GM21737 (cell line): ENCODE data around the gene EXO1.

Experiments
- ATAC-seq: cut with Tn5 transposase; IDR thresholded peaks from one replicate; pipeline ENCODE4 v1.9.1; 2021; ENCODE audit warnings: mild to moderate bottlenecking, moderate library complexity; ENCODE audit not compliant: unreplicated experiment

The EXO1 gene

DNA sequence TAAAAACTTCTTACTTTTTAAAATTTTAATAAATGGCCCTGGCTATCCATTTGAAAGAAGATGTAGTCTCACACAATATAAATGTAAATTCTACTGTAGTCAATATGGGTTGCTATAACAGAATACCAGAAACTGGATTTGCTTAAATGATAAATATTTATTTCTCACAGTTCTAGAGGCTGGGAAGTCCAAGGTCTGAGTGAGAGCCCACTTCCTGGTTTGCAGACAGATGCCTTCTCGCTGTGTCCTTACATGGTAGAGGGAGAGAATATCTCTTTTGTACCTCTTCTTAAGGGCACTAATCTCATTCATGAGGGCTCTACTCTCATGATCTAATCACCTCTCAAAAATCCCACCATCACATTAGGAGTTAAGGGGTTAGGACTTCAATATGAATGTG lies 35.2 kb downstream of the EXO1 start:
- ATAC-seq = no peak

DNA sequence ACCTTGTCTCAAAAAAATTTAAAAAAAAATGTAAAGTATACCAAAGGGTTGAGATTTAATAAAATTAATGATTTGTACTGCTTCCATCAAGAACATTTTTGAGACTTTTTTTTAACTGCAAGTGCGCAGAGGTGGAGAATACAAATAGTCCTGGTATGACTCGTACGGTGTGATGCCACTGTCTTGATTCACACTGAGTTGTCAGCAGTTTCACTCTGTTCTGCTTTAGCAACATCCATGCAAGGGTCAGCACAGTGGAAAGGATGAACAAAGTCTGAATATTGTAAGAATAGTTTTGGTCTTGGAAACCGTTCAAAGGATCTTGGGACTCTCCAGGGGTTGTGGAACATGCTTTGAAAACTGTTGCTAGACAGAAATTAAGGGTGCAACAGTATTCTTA lies 40.2 kb downstream of the EXO1 start:
- ATAC-seq = no peak

DNA sequence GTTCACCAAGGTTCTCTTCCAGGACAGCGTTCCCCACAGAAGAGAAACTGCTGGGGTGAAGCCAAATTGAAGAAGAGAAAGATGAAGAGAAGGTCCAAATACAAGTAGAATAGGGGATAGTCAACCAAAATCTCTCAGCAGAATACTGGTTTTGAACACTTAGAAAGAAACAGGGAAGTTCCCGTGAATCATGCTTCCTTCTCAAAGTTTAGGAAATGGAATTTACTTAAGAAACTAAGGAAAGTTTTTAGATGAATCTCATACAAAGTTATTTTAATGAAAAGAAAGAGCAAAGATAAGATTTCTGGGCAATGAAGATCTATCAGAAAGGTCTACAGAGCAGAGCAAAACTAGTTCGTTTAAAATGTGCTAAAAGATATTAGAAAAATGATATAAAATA lies 43.3 kb downstream of the EXO1 start:
- no peak for ATAC-seq

DNA sequence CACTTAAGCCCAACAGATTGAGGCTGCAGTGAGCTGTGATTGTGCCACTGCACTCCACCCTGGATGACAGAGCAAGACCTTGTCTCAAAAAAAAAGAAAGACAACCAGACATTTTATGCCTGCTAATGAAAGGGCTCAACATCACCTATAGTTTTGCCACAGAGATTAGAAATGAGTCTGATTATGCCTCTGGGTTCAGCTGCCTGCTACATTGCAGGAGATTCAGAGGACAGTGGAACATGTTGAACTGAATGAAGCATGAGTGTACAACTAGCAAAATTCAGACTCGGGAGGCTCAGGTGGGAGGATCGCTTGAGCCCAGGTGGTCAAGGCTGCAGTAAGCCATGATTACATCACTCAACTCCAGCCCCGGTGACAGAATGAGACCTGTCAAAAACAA lies 46.0 kb downstream of the EXO1 start:
- ATAC-seq = no peak

DNA sequence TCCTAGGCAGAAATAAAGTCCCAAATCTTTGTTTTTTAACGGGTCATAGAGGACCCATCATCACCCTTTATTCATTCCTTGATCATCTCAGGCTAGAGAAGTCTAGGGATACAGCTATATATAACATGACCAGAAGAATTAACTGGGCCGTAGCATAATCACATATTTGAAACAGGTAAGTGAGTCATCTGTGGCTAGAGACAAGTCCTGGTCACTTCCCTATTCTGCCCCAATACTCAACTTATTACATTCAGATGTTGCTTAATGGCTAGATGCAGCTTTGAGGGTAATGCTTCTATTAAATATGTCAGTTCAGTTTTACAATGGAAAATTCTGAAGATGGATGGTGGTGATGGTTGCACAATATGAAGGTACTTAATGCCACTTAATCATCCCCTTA lies 47.0 kb downstream of the EXO1 start:
- no peak for ATAC-seq

DNA sequence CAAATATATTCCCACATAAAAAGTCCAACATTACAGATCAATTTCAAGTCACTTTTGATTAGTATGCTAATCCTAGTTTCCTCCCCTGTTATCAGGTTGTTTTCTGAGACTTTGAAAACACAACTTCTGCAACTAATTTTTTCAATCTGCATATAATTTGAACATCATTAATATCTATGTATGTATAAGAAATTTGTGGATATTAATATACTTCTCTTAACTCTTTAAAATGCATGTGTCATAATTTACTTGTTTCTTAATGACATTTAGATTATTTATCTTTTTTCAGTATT lies 48.6 kb downstream of the EXO1 start:
- ATAC-seq = no peak

DNA sequence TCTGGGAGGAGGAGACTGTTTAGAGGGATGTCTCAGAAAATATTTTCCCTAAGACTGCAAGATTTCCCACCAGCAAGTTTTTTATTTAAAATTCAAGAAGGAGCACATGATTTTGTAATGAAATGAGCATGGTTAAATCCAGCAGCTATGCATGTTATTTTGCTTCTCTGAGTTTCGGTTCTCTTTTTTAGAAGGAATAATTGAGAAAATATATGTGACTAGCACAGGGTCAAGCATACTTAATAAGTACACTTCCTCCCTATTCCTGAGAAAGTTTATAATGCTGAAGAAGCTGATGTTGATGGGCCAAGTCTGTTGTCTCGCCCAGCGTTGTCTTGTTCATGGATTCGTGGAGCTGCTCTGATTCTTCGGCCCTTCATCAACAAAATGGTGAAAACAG lies 51.2 kb downstream of the EXO1 start:
- ATAC-seq = no peak

DNA sequence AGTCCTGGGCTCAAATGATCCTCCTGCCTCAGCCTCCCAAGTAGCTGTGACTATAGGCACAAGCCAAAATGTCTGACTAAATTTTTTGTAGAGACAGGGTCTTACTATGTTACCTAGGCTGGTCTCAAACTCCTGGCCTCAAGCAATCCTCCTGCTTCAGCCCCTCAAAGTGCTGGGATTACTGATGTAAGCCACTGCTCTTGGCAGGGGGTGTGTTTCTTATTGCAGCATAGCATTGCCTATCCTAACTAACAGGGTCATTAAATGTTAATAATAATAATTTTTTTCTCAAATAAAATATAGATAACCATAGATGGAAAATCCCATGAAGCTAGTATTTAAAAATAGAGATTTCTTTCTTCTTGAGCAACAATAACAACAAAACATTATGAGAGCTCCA lies 52.4 kb downstream of the EXO1 start:
- no peak for ATAC-seq

DNA sequence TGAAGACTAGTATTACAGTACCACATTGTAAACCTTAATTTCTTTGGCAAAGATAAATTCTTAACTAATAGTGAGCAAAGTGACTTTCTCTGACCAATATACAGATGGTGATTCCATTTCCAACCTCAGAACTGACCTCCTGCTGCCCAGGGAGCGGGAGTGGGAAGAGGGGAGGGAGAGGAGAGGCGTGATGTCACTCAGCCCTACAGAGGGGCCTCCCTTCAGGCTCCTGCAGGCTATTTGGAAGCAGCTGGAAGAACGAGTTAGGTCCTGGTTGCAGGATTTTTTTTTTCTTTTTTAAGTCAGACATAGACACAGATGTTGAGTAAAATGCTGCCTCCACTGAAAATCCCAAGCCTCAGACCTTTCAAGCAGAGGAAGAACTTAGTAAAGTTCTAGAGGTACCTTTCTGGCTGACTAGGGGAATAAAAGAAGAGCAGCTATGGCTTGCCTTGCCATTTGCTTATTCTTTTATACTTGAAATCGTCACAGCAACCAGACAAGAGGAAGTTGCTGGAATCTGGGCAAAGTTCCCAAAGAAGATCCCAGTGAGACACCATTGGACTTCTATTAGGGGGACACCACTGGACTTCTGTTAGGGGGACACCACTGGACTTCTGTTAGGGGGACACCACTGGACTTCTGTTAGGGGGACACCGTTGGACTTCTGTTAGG lies 54.5 kb downstream of the EXO1 start:
- no peak for ATAC-seq

DNA sequence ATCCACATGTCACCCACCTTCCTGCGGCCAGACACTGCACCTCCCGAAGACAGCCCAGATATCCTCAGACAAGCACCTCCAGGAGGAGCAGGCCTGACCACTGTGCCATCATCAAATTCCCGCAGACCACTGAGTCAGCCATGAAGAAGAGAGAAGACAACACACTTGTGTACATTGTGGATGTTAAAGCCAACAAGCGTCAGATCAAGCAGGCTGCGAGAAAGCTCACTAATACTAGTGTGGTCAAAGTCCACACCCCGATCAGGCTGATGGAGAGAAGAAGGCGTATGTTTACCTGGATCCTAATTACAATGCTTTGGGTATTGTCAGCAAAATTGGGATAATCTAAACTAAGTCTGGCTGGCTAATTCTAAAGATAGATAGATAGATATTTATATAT lies 68.2 kb downstream of the EXO1 start:
- no peak for ATAC-seq

DNA sequence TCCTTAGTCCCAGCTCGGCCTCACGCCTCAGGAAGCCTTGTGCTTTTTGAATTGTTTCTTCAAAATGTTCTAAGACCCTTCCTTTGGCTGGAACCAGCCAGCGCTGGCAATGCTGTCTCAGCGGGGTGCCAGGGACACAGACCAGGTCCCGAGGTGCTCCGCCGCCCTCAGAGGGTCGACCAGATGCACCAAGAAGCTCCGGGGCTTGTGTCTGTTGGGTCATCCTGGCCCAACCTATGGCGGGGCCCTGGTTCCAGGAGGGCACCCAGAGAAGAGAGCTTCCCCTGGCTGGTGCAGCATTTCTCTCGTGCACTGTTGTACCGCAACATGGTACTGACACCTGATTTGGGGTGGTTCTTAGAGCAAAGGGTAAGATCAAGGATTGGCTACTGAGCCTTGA lies 69.5 kb downstream of the EXO1 start:
- no peak for ATAC-seq

DNA sequence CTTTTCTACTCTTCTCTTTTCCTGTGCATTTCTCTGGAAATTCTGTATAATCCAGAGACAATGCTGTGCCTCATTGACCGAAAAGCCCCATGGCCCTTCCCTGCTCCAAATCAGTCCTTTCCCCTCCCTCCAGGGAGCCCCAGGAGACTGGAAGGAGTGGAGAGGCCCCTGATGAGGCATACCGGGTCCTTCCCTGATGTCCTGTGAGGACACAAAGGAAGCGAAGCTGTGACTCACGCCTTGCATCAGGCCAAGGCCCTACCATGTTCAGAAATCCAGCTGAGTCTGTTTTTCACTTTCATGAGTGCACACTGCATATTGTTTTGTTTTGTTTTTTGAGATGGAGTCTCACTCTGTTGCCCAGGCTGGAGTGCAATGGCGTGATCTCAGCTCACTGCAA lies 70.9 kb downstream of the EXO1 start:
- no peak for ATAC-seq

DNA sequence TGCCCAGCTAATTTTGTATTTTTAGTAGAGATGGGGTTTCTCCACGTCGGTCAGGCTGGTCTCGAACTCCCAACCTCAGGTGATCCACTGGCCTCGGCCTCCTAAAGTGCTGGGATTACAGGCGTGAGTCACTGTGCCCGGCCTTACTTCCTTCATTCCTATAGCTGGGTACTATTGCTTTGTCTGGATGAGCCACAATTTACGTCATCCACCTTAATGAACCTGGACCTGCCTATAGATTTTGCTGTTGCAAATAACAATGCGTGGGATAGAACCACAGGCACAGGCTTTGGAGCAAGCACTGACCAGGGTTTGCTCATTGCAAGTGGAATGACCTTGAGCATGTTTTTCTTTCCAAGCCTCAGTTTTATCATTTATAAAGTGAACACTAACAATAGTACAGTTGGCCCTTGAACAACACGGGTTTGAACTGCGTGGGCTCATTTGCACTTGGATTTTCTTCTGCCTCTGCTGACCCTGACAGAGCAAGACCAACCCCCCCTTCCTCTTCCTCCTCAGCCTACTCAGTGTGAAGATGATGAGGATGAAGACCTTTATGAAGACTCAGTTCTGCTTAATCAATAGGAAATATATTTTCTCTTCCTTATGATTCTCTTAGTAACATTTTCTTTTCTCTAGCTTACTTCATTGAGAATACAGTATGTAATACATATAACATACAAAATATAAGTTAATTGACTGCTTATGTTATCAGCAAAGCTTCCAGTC lies 76.2 kb downstream of the EXO1 start:
- ATAC-seq = no peak

DNA sequence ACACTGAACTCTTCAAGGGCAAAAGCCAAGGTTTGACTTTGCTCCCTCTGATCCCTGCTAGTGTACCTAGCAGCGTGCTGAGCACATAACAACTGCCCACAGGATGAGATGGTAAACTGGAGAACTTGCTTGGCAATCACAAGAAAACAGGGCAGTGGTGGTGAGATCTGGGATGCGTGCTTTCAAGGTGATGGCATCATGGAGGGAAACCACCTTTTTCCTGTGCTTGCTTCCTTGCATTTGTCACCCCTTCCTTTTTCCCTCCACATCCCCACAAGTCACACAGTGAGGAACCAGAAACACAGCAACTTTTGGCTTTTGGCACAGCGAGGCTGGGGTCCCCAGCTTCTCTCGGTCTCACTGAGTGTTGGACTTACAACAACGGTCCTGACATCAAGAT lies 78.1 kb downstream of the EXO1 start:
- no peak for ATAC-seq

DNA sequence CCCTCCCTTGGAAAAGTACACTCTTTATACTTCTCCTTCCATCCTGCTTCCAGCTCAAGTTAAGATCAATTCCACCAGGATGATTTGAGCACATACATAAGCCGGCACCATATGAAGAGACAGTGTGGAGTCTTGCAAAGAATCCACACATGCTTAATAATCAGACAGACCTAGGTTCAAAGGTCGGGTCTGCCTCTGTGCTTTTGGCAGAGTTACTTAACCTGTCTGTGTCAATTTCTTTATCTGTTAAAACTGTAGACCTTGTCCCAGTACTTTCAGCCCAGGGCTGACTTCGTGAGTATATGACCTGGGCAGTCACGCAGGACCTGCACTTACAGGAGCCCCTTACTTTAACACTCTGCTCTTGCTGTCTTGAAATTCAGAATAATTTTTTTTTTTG lies 79.3 kb downstream of the EXO1 start:
- ATAC-seq = no peak

DNA sequence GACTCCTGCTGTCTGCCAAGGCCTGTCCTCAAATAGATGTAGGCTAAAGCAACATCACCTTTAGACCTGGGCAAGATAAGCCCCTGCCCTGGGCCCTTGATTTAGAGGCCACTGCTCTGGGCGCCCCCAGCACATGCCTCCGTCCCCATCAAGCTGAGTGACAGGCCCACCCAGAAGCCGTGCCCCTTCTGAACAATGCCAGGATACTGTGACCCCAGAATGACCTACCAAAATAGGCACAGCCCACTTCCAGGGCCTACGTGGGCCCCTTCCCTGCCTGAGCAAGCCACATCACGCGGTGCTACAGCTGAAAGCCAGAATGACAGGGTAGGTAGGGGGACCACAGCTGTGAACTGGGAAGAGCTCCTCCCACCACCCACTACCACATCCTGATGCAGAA lies 84.8 kb downstream of the EXO1 start:
- no peak for ATAC-seq

DNA sequence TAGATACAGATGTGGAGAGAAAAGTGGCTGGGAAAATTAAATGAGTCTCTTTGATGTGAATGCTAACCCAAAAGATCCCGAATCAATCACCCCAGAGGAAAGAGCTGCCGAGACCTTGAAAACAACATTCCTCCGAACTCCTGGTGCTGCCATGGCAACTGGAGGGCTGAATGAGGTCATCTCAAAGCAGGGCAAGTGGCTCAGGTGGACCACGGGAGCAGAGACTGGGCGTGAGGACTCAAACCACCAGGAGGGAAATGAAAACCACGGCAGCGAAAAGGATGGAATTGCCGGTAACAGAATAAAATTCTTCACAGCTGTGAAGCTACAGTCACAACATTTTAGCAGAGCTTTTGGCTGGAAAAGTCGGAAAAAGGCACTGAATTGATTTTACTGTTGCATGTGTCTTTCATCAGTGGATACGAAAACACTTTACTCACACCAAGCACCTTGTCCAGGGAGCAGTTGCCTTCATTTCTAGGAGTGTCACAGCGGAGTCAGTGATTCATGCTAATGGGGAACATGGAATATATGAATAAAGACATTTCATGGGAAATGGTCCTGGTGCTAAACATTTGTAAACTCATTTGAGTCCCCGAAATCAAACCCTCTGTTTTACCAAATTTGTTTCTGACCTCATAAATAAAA lies 86.3 kb downstream of the EXO1 start:
- ATAC-seq = no peak

DNA sequence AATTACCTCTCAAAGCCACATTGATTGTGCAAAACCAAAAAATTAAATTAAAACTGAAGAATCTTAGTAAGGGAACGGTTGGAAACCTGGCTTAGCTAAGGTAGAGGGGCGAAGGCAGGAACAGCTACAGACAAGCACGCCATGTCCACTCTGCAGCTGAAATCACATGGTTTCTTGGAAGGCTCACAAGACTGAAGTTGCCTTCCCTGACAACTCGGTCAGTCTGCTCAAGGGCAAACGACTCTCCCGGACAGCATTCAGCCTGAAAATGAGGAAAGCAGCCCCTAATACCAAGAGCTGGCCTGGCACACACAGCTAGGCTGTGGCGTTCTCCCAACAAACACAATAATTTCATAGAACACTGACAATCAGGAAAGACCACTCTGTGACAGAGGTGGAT lies 86.9 kb downstream of the EXO1 start:
- ATAC-seq = no peak
